Activated CD4-positive, alpha-beta memory T cell treated with anti-CD3 and anti-CD28 coated beads for 36 hours (primary cell): ENCODE measurements around the gene SLC25A40. TPM values are rescaled to one million over a fixed set of nuclear protein-coding genes. Genes with fewer than 3 reads are reported as not detected.
"Not testable (repeated sequence)": the region's sequence is repeated elsewhere in the genome, so short reads cannot be mapped to it uniquely, and the experiment has no call there.

ENCODE experiments used
- CTCF ChIA-PET: fragments of 350-600 bp; sonication (Branson Sonifier 250); formaldehyde crosslinking; loops from one replicate; lab custom pipeline; 2021; ENCODE audit warnings: antibody characterized with exemption, inconsistent platforms; lab: Charles Lee
- POLR2A ChIA-PET: fragments of 350-600 bp; sonication (Branson Sonifier 250); formaldehyde crosslinking; loops from one replicate; lab custom pipeline; 2021; ENCODE audit warnings: antibody characterized with exemption; lab: Charles Lee
- DNase-seq: peaks from one replicate; pipeline ENCODE4 v3.0.0-alpha.2; 2020
- H3K27ac Mint-ChIP-seq: one replicate; pipeline ENCODE4 v1.8.0; 2021; ENCODE audit warnings: mixed read lengths
- H3K27me3 Mint-ChIP-seq: one replicate; pipeline ENCODE4 v1.8.0; 2021; ENCODE audit warnings: mixed read lengths
- H3K36me3 Mint-ChIP-seq: one replicate; pipeline ENCODE4 v1.8.0; 2021; ENCODE audit warnings: mixed read lengths
- H3K4me1 Mint-ChIP-seq: one replicate; pipeline ENCODE4 v1.8.0; 2021; ENCODE audit warnings: low read depth, mixed read lengths
- H3K4me3 Mint-ChIP-seq: one replicate; pipeline ENCODE4 v1.8.0; 2021; ENCODE audit warnings: mild to moderate bottlenecking, mixed read lengths
- H3K9me3 Mint-ChIP-seq: one replicate; pipeline ENCODE4 v1.8.0; 2021; ENCODE audit warnings: mixed read lengths
- intact Hi-C: fragments of 100-400 bp; cut with micrococcal nuclease; formaldehyde crosslinking; loops from one replicate; pipeline ENCODE4 v1.15.1; 2023
- total RNA-seq, 2 experiments: library from RNA; stranded (reverse); gene quantifications; one replicate each; pipeline ENCODE4 v1.2.3, GENCODE V29; 2021

The SLC25A40 gene, protein sequence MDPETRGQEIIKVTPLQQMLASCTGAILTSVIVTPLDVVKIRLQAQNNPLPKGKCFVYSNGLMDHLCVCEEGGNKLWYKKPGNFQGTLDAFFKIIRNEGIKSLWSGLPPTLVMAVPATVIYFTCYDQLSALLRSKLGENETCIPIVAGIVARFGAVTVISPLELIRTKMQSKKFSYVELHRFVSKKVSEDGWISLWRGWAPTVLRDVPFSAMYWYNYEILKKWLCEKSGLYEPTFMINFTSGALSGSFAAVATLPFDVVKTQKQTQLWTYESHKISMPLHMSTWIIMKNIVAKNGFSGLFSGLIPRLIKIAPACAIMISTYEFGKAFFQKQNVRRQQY
- 10 to 100 TPM; 47.9 to 54.9 TPM for total RNA-seq

- ChIA-PET CTCF (interaction anchor here (0.9 kb wide), 1 partner anchor 9 kb away, joined by 3 read pairs; no protein-coding TSS in a partner anchor), POLR2A (interaction anchor here (1.3 kb wide), 3 partner anchors 18 to 336 kb away, joined by 3 to 5 read pairs (median 4); partner anchors contain the start of gene ADAM22)
- intact Hi-C loops = loop anchor here (1.0 to 5.0 kb wide), 7 partner anchors 58 to 724 kb away; partner anchors contain the start of genes ABCB1, ADAM22, CROT and DMTF1
- DNase-seq = peak; percentile 97
- peaks cover 13% of the 10 kb centered on the region for H3K9me3 Mint-ChIP-seq
- H3K4me1 Mint-ChIP-seq = peaks cover 43% of the 10 kb centered on the region
- H3K4me3 Mint-ChIP-seq = peak within 1 kb of the TSS; percentile 77
- H3K36me3 Mint-ChIP-seq = peaks cover 45% of the 10 kb centered on the region
- no peaks in the 10 kb centered on the region for H3K27me3 Mint-ChIP-seq
- H3K27ac Mint-ChIP-seq = peak within 1 kb of the TSS; percentile 93
Measured at GRCh38 chr7:87876040-87876868, at the start of gene SLC25A40, which contains the start of gene DBF4. SLC25A40 (minus strand) TSS chr7:87876360; CDS start chr7:87858727, 17,633 bp downstream. DBF4 (plus strand) TSS chr7:87876493; CDS start chr7:87876733, 240 bp downstream.

DNA sequence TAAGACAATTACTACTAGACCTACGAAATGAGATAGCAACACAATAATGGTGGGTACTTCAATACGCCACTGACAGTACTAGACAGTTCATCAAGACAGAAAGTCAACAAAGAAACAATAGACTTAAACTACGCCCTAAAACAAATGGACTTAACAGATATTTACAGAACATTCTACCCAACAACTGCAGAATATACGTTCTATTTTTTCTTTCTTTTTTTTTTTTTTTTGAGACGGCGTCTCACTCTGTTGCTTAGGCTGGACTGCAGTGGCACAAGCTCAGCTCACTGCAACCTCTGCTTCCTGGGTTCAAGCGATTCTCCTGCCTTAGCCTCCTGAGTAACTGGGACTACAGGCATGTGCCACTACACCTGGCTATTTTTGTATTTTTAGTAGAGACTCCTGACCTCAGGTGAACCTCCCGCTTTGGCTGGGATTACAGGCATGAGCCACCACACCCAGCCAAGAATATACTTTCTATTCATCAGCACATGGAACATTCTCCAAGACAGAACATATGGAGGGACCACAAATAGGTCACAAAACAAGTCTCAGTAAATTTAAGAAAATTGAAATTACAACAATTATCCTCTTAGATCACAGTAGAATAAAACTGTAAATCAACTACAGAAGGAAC lies 46.7 kb upstream of the SLC25A40 start:
- H3K9me3 Mint-ChIP-seq, CTCF ChIA-PET, H3K4me1 Mint-ChIP-seq, intact Hi-C loops, POLR2A ChIA-PET, H3K27me3 Mint-ChIP-seq, DNase-seq, H3K4me3 Mint-ChIP-seq, H3K36me3 Mint-ChIP-seq, H3K27ac Mint-ChIP-seq: not testable (repeated sequence)

DNA sequence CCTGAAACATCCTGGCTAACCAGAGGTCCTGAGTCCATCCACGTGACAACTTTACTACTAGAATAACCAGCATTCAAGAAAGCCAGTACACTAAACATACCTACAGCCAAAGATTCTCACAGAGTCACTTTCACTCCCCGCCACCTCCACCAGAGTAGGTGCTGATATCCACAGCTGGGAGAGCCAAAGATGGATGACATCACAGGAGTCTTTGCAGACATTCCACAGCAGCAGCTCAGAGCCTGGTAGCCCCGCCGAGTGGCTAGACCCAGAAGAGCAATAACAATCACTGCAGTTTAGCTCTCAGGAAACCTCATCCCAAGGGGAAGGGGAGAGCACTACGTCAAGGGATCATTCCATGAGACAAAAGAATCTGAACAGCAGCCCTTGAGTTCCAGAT lies 44.4 kb upstream of the SLC25A40 start:
- Mint-ChIP-seq H3K4me1 (no peaks in the 10 kb centered on the region), H3K9me3 (no peaks in the 10 kb centered on the region), H3K27me3 (peaks cover 4% of the 10 kb centered on the region), H3K4me3 (no peak overlapping the region), H3K27ac (no peak overlapping the region), H3K36me3 (no peaks in the 10 kb centered on the region)
- POLR2A ChIA-PET = no interaction called here
- no peak for DNase-seq
- CTCF ChIA-PET = interaction anchor here (0.7 kb wide), 1 partner anchor 377 kb away, joined by 3 read pairs; no protein-coding TSS in a partner anchor
- intact Hi-C loops = no loop called here

DNA sequence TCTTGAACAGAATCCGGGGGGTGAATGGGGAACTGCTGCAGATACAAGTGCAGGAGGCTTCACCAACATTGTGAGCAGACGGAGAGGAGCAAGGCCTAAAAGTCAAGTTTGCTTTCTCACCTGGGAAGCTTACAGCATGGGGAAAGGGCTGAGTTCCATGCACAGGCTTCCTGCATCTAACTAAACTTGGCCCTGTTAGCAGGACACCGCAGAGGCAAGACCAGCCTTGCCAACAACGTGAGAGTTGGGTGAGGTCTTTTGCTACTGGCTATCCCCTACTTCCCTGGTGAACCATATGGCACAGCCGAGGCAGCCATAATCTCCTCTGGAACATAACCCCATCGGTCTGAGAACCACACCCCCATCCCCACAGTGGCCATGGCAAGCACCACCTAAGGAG lies 43.7 kb upstream of the SLC25A40 start:
- DNase-seq = no peak
- Mint-ChIP-seq H3K36me3 (no peaks in the 10 kb centered on the region), H3K4me3 (no peak overlapping the region), H3K9me3 (no peaks in the 10 kb centered on the region), H3K4me1 (no peaks in the 10 kb centered on the region), H3K27ac (no peak overlapping the region), H3K27me3 (peaks cover 4% of the 10 kb centered on the region)
- ChIA-PET CTCF (no interaction called here), POLR2A (no interaction called here)
- intact Hi-C loops = no loop called here

- no peaks in the 10 kb centered on the region for H3K4me1 Mint-ChIP-seq
- H3K9me3 Mint-ChIP-seq = no peaks in the 10 kb centered on the region
- intact Hi-C loops = no loop called here
- H3K4me3 Mint-ChIP-seq = no peak overlapping the region
- no peaks in the 10 kb centered on the region for H3K36me3 Mint-ChIP-seq
- CTCF ChIA-PET = no interaction called here
- DNase-seq = no peak
- no peak overlapping the region for H3K27ac Mint-ChIP-seq
- POLR2A ChIA-PET = no interaction called here
- peaks cover 4% of the 10 kb centered on the region for H3K27me3 Mint-ChIP-seq
Measured at GRCh38 chr7:87918740-87919139, 42.6 kb upstream of the SLC25A40 start.

- ChIA-PET POLR2A (no interaction called here), CTCF (no interaction called here)
- no peak overlapping the region for H3K4me3 Mint-ChIP-seq
Measured at GRCh38 chr7:87912121-87912520, 36.0 kb upstream of the SLC25A40 start.

GRCh38 chr7:87908814-87909213 lies 32.7 kb upstream of the SLC25A40 start:
- H3K27ac Mint-ChIP-seq, H3K4me1 Mint-ChIP-seq, H3K4me3 Mint-ChIP-seq, DNase-seq, H3K27me3 Mint-ChIP-seq, POLR2A ChIA-PET, intact Hi-C loops, CTCF ChIA-PET, H3K9me3 Mint-ChIP-seq: not testable (repeated sequence)
- H3K36me3 Mint-ChIP-seq = peaks cover 14% of the 10 kb centered on the region

More at GRCh38 chr7:87912121-87912520, 36.0 kb upstream of the SLC25A40 start:
- H3K27me3 Mint-ChIP-seq = no peaks in the 10 kb centered on the region
- DNase-seq = no peak
- intact Hi-C loops = no loop called here
- H3K27ac Mint-ChIP-seq = no peak overlapping the region
- H3K36me3 Mint-ChIP-seq = peaks cover 8% of the 10 kb centered on the region
- H3K4me1 Mint-ChIP-seq = no peaks in the 10 kb centered on the region
- H3K9me3 Mint-ChIP-seq = no peaks in the 10 kb centered on the region

DNA sequence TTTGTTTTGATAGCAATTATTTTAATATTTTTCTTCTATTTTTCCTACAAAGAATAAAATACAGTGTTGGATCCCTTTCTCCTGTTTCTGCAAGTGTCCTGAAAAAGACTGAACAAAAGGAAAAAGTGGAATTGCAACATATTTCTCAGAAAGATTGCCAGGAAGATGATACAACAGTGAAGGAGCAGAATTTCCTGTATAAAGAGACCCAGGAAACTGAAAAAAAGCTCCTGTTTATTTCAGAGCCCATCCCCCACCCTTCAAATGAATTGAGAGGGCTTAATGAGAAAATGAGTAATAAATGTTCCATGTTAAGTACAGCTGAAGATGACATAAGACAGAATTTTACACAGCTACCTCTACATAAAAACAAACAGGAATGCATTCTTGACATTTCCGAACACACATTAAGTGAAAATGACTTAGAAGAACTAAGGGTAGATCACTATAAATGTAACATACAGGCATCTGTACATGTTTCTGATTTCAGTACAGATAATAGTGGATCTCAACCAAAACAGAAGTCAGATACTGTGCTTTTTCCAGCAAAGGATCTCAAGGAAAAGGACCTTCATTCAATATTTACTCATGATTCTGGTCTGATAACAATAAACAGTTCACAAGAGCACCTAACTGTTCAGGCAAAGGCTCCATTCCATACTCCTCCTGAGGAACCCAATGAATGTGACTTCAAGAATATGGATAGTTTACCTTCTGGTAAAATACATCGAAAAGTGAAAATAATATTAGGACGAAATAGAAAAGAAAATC lies 31.2 kb upstream of the SLC25A40 start:
- H3K4me3 Mint-ChIP-seq, H3K4me1 Mint-ChIP-seq, H3K27ac Mint-ChIP-seq, DNase-seq, CTCF ChIA-PET, H3K27me3 Mint-ChIP-seq, H3K9me3 Mint-ChIP-seq, POLR2A ChIA-PET, intact Hi-C loops: not testable (repeated sequence)
- H3K36me3 Mint-ChIP-seq = peaks cover 18% of the 10 kb centered on the region

GRCh38 chr7:87899255-87899654 lies 23.1 kb upstream of the SLC25A40 start:
- CTCF ChIA-PET = no interaction called here
- peaks cover 2% of the 10 kb centered on the region for H3K4me1 Mint-ChIP-seq
- no peaks in the 10 kb centered on the region for H3K27me3 Mint-ChIP-seq

GRCh38 chr7:87895363-87895762 lies 19.2 kb upstream of the SLC25A40 start:
- Mint-ChIP-seq H3K27me3 (no peaks in the 10 kb centered on the region), H3K36me3 (peaks cover 32% of the 10 kb centered on the region), H3K27ac (no peak overlapping the region), H3K4me1 (peaks cover 5% of the 10 kb centered on the region), H3K9me3 (no peaks in the 10 kb centered on the region), H3K4me3 (no peak overlapping the region)
- POLR2A ChIA-PET = no interaction called here
- CTCF ChIA-PET = no interaction called here
- no peak for DNase-seq
- intact Hi-C loops = no loop called here

More at GRCh38 chr7:87899255-87899654, 23.1 kb upstream of the SLC25A40 start:
- Mint-ChIP-seq H3K36me3 (peaks cover 33% of the 10 kb centered on the region), H3K4me3 (no peak overlapping the region), H3K27ac (no peak overlapping the region), H3K9me3 (no peaks in the 10 kb centered on the region)
- no peak for DNase-seq
- intact Hi-C loops = no loop called here
- POLR2A ChIA-PET = no interaction called here

DNA sequence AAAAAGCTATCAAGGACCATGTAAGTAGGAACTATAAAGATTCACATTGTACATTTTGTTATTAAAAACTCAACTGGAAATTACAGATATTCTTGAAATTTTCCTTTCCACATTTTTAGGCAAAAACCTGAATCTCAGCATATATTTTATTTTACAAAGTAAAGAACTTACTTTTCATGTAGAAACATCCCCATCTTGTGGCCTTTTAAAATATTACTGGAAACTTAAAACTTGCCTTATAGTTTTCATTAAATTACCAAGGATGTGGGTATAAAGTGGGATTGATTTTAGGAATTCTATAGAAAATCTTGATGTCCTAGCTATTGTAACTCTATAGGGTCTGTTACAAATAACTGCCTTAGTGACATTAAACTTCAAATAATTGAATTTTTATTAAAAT lies 10.7 kb upstream of the SLC25A40 start:
- Mint-ChIP-seq H3K27ac (no peak overlapping the region), H3K9me3 (no peaks in the 10 kb centered on the region), H3K36me3 (peaks cover 37% of the 10 kb centered on the region), H3K27me3 (no peaks in the 10 kb centered on the region), H3K4me1 (peaks cover 4% of the 10 kb centered on the region), H3K4me3 (no peak overlapping the region)
- DNase-seq = no peak
- intact Hi-C loops = loop anchor here (1.0 to 10.0 kb wide), 3 partner anchors 89 to 381 kb away; no protein-coding TSS in a partner anchor
- ChIA-PET CTCF (interaction anchor here (1.0 to 4.0 kb wide), 7 partner anchors 8 to 574 kb away, joined by 3 to 35 read pairs (median 4); no protein-coding TSS in a partner anchor), POLR2A (no interaction called here)
